IPS DF 19.7 (cell line): ENCODE data around the gene SOX6.

Experiments used
- DNase-seq: peaks from one replicate; pipeline ENCODE4 v3.0.0-alpha.2; 2013; ENCODE audit warnings: low read depth, low spot score

SOX6 gene

DNA sequence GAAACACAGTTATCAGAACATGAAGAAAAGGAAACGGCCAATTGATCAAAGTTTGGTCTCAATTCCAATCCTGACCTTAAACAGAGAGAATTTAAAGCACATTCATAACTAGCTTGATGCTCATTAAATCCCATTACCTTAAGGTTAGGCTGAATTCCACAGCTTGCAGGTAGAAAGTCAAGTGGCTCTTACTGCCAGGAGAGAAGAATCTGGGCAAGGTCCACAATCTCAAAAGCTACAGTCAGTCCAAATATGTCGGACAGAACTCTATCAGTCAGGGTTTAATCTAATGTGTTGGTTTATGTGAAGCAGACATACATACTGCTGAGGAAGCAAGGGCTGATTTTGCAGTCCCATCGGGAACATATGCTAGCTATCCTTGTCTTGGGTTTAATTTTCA lies 348.8 kb downstream of the SOX6 start:
- DNase-seq: no peak

GRCh38 chr11:16002942-16003341 lies 353.4 kb downstream of the SOX6 start:
- no peak for DNase-seq

GRCh38 chr11:16001899-16002426 lies 354.4 kb downstream of the SOX6 start:
- DNase-seq: no peak

- DNase-seq: no peak
Measured at GRCh38 chr11:16001044-16001568, 355.2 kb downstream of the SOX6 start.

DNA sequence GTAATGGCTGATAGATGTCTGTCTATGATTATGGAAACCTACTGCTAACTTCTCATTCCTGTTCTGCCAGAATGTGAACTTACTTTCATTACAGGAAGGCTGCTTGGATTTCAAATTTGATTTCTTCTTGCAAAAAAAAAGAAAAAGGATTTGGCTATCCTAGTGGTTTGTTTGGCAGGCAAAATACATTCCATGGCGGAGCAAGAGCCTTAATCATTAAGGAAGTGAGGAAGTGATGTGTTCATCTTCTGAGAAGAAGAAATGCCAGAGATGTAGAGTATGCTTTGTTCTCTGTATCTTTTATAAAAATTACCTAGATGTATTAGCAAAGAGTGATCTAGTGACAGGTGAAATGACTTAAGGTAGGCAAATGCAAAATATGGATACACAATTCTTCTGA lies 356.3 kb downstream of the SOX6 start:
- no peak for DNase-seq

- DNase-seq: no peak
Measured at GRCh38 chr11:15993345-15993744, 363.0 kb downstream of the SOX6 start.

- no peak for DNase-seq
Measured at GRCh38 chr11:15991215-15991614, 365.1 kb downstream of the SOX6 start.

DNA sequence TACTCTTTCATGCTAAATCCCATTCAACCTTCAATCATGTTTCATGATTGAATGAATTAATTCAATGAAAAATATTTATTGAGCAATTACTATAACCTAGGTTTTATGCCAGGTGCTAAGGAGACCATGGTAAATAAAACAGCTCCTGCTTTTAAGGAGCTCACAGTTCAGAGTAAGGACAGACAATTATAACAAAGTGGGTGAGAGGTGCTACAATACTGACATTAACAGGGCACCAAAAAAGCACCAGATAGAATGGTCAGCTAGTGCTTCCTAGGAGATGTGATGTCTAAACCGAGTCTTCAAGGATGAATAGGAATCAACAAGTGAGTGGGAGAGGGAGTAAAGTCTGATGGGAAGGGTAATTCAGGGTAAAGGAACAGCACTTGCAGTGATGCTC lies 366.7 kb downstream of the SOX6 start:
- DNase-seq: no peak

- DNase-seq: peak; percentile 38
Measured at GRCh38 chr11:15988693-15989231, 367.6 kb downstream of the SOX6 start.

DNA sequence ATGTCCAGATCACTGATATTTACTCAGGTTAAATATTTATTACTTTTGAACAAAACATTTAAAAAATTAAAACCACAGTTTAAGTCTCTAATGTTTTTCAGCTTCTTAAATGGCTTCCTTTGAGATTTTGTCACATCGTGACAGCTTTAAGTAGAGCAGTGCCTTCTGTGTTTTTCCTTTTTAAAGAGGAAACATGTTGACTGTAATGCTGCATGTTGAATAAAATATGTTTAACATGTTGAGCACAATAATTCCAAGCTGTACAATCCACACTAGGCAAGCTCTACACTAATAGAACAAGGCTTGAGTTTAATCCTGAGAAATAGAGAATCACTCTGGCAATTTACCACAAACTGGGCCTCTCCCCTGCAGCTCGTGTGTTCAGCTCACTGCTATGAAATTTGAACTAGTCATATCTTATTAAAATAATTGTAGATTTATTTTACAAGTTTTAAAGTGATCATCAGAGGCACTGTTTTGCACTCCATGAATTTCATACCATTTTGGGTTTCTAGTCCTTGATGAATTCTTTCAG lies 368.3 kb downstream of the SOX6 start:
- no peak for DNase-seq

- no peak for DNase-seq
Measured at GRCh38 chr11:15987046-15987445, 369.3 kb downstream of the SOX6 start.

DNA sequence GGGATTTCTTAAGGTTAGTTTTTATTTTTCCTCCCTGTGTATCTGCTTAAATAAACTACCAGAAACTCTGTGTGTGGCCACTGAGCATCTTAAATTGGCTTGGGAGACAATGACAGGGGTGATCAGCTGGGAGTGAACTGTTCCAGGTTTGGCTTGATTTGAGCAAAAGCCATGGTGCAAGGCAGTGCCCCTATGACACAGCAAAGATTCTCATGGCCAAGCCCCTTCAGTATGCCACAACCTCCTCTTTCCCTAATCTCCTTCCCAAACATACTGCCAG lies 370.5 kb downstream of the SOX6 start:
- no peak for DNase-seq

- DNase-seq: no peak
Measured at GRCh38 chr11:15985127-15985859, 371.1 kb downstream of the SOX6 start.

- DNase-seq: no peak
Measured at GRCh38 chr11:15981292-15981691, 375.1 kb downstream of the SOX6 start.

GRCh38 chr11:15977116-15977515 lies 379.2 kb downstream of the SOX6 start:
- no peak for DNase-seq

DNA sequence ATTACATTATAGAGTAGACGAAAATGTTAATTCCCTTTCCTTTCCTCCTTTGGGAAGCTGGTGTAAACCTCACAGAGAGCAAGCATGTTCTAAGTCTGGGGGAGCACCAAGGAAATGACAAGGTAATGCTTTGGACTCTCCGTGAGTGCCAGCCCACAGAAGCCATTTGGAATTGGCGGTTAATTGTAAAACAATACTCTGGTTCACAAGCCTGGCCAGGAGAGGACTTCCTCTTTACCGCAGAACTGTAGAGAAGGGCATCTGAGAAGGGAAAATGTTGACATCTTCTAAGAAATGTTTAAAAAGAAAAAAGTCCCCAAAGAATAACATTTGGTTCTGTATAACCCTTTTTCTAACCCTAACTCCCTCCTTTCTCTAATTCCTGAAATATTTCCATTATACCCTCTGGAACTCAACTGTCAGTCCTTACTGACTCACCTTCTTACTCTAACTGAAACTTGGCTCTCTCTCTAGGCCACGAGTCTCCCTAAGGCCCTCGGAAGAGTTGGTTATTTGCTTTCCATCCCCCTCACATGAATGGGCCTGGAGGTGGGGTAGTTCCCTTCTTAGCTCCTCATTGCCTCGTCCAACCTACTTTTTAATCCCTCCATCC lies 379.8 kb downstream of the SOX6 start:
- DNase-seq: no peak

DNA sequence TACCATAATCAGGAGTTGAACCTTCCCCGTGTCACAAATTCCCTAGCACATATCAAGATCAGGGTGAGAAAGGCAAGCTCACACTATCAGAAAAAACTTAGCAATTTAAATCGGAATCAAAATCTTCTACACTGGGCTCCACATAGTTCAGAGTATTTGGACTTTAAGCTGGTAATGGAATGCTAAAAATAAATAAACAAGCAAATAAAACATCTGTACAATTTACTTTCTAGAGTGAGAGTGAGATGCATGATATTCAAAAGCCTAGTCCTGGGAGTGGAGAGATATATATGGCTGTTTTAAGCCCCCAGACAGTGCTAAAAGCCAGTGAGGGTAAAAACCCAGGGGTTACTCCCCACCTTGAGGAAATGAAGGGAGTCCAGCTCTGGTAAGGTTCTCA lies 380.6 kb downstream of the SOX6 start:
- no peak for DNase-seq

- no peak for DNase-seq
Measured at GRCh38 chr11:15972838-15973237, 383.5 kb downstream of the SOX6 start.

DNA sequence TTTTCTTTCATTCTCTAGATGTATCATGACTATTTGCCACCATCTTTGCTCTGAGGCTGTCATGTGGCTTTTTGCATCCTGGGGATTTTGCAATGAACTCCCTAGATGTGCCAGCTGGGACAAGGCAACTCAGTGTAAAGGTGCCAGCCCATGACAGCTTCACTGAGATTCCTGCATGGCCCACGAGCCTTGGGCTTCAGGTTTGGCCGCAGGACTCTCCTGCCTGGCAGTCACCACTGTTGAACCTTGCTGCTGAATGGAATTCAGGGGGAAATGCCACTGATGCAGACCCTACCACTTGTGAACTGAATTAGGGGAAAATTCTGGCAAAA lies 385.2 kb downstream of the SOX6 start:
- no peak for DNase-seq

DNA sequence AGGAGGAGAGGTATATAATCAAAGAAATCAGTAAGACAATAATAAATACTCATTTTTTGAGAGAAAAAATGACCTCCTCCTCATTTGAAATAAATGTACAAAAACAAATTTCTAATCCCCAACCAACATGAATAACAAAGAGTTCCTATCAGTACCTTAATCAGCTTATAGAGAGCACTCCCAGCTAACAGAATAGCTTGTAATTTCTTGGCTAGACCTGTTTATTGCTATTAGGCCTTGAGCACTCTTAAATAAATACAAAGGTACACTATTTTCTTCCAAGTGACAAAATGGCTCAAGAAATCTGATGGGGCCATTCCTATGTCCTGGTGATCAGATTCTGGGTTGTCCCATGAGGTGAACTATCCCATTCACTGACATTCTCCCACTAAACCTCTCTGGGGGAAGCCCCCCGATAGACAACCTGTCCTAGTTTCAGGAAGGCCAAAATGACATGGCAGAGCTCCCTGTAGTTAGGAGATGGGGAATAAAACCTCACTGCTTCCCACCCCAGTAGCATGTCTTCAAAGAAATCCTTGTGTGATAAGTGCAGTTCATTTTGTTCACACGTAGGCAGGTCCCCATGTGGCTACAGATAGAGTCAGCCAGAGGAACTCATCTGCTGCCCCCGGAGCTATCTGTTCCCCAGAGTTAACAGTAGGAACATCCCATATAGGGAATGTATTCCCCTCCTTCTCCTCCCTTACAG lies 385.7 kb downstream of the SOX6 start:
- DNase-seq: no peak

DNA sequence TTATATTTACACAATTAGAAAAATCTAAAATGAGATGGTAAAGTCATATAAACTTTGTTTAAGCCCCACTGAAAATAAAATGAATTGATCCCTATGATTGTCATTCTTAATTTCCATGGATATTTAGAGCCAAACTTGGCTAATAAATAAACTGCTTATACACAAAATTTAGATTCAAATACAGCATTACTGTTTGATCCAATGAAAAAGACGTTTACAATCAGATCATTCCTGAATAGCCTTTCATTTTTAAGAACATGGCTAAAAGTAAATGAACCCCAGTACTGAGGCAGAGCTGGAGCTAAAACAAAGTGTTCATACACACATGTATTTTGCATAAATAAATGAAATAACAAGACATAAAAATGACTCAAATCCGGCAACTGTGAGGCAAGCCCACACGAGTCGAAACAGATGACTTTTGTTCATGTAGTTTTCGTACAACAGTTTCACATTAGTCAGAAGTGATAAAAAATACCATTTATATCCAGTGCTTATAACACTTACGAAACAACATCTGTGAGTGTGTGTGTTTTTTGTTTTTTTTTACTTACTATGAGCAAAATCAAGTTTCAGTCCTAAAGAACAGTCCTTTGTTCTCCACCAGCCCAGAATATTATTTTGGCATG lies 386.5 kb downstream of the SOX6 start:
- no peak for DNase-seq

DNA sequence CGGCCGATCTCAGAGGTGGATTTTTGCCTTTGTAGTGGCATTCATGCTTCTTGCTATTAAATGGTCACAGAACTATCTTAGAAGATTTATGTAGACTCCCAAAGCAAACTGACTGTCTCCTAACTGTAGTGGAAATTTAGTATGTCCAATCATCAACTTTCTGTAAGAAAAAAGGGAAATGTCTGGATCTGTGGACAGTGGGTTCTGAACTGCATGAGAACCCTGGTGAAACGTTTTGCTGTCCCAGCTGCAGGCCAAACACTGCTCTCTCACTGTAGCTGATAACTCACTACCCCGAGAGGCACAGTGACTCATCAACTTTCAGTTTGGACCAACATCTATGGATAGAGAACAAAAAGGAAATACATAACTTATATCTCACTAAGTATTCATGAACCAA lies 387.1 kb downstream of the SOX6 start:
- no peak for DNase-seq
